Ectodermal cell (in vitro differentiated cells): Measurements from ENCODE around the gene CAMK4.

Source experiments
- H3K27ac ChIP-seq: 2 replicates; pipeline ENCODE4 v1.7.0; 2013; ENCODE audit warnings: mild to moderate bottlenecking, low read depth, low read length; ENCODE audit not compliant: insufficient read depth, poor library complexity, severe bottlenecking
- H3K27me3 ChIP-seq: 2 replicates; pipeline ENCODE4 v1.7.0; 2013; ENCODE audit warnings: mild to moderate bottlenecking, low read length; ENCODE audit not compliant: insufficient read depth, control insufficient read depth, poor library complexity, severe bottlenecking
- H3K36me3 ChIP-seq: one replicate; pipeline ENCODE4 v1.7.0; 2013; ENCODE audit warnings: low read length; ENCODE audit not compliant: control insufficient read depth, insufficient read depth
- H3K4me1 ChIP-seq: one replicate; pipeline ENCODE4 v1.7.0; 2013; ENCODE audit warnings: low read length; ENCODE audit not compliant: control insufficient read depth, insufficient read depth
- H3K4me3 ChIP-seq: 2 replicates; pipeline ENCODE4 v1.7.0; 2013; ENCODE audit warnings: low read depth, low read length, control low read depth; ENCODE audit not compliant: insufficient read depth
- H3K9me3 ChIP-seq: 2 replicates; pipeline ENCODE4 v1.7.0; 2013; ENCODE audit warnings: mild to moderate bottlenecking, low read length, moderate library complexity; ENCODE audit not compliant: control insufficient read depth
- WGBS, 2 experiments: methylation state at CpG; one replicate each; pipeline ENCODE4 v1.1.7; 2013; ENCODE audit warnings: missing lambda C conversion rate in 2 of 2; 5-methylcytosine and 5-hydroxymethylcytosine counted together

The CAMK4 gene

GRCh38 chr5:111434800-111435199 is 210.6 kb downstream of the CAMK4 start:
- no peaks in the 10 kb centered on the region for H3K9me3 ChIP-seq
- H3K4me1 ChIP-seq = no peaks in the 10 kb centered on the region
- 75 to 100% methylated on average over 1 of the region's 1 CpG for WGBS, 2 experiments
- no peaks in the 10 kb centered on the region for H3K36me3 ChIP-seq
- no peaks in the 10 kb centered on the region for H3K27me3 ChIP-seq
- no peak overlapping the region for H3K4me3 ChIP-seq
- H3K27ac ChIP-seq = no peak overlapping the region

- WGBS, 2 experiments = 90 to 93% methylated on average over 1 of the region's 1 CpG
- H3K4me3 ChIP-seq = no peak overlapping the region
- no peaks in the 10 kb centered on the region for H3K4me1 ChIP-seq
- H3K36me3 ChIP-seq = no peaks in the 10 kb centered on the region
- no peak overlapping the region for H3K27ac ChIP-seq
- no peaks in the 10 kb centered on the region for H3K27me3 ChIP-seq
- H3K9me3 ChIP-seq = no peaks in the 10 kb centered on the region
These were observed 215.4 kb downstream of the CAMK4 start for GRCh38 chr5:111439473-111440075.

- Histone ChIP-seq H3K27me3 (no peaks in the 10 kb centered on the region), H3K9me3 (no peaks in the 10 kb centered on the region), H3K4me1 (no peaks in the 10 kb centered on the region), H3K27ac (no peak overlapping the region), H3K4me3 (no peak overlapping the region), H3K36me3 (no peaks in the 10 kb centered on the region)
- WGBS, 2 experiments = 86% methylated on average over 1 of the region's 1 CpG; no CpG with 5 or more reads in 1 of the 2 experiments
These were observed 222.9 kb downstream of the CAMK4 start for GRCh38 chr5:111447099-111447498.

- Histone ChIP-seq H3K36me3 (no peaks in the 10 kb centered on the region), H3K4me3 (no peak overlapping the region), H3K27ac (no peak overlapping the region), H3K4me1 (no peaks in the 10 kb centered on the region), H3K27me3 (no peaks in the 10 kb centered on the region), H3K9me3 (no peaks in the 10 kb centered on the region)
- 70% methylated on average over 1 of the region's 2 CpGs; no CpG with 5 or more reads in 1 of the 2 experiments for whole genome bisulfite sequencing, 2 experiments
These were observed 223.6 kb downstream of the CAMK4 start for GRCh38 chr5:111447822-111448221.

GRCh38 chr5:111453295-111453694 is 229.1 kb downstream of the CAMK4 start:
- no peak overlapping the region for H3K4me3 ChIP-seq
- H3K36me3 ChIP-seq = no peaks in the 10 kb centered on the region
- WGBS, 2 experiments = 96 to 100% methylated on average over 1 of the region's 1 CpG
- no peak overlapping the region for H3K27ac ChIP-seq
- no peaks in the 10 kb centered on the region for H3K4me1 ChIP-seq
- H3K27me3 ChIP-seq = no peaks in the 10 kb centered on the region
- no peaks in the 10 kb centered on the region for H3K9me3 ChIP-seq

GRCh38 chr5:111453747-111454146 is 229.6 kb downstream of the CAMK4 start:
- H3K27ac ChIP-seq = no peak overlapping the region

GRCh38 chr5:111454198-111454622 is 230.0 kb downstream of the CAMK4 start:
- no peaks in the 10 kb centered on the region for H3K27me3 ChIP-seq
- H3K4me3 ChIP-seq = no peak overlapping the region
- WGBS, 2 experiments = 98 to 99% methylated on average over 3 of the region's 3 CpGs
- H3K27ac ChIP-seq = no peak overlapping the region
- H3K4me1 ChIP-seq = no peaks in the 10 kb centered on the region
- H3K36me3 ChIP-seq = no peaks in the 10 kb centered on the region
- no peaks in the 10 kb centered on the region for H3K9me3 ChIP-seq

More at GRCh38 chr5:111453747-111454146, 229.6 kb downstream of the CAMK4 start:
- H3K9me3 ChIP-seq = no peaks in the 10 kb centered on the region
- H3K4me1 ChIP-seq = no peaks in the 10 kb centered on the region
- WGBS, 2 experiments = 92 to 100% methylated on average over 1 to 2 of the region's 2 CpGs
- no peak overlapping the region for H3K4me3 ChIP-seq
- no peaks in the 10 kb centered on the region for H3K36me3 ChIP-seq
- no peaks in the 10 kb centered on the region for H3K27me3 ChIP-seq

- H3K4me1 ChIP-seq = no peaks in the 10 kb centered on the region
- H3K27ac ChIP-seq = no peak overlapping the region
- no peaks in the 10 kb centered on the region for H3K9me3 ChIP-seq
- no peak overlapping the region for H3K4me3 ChIP-seq
- H3K36me3 ChIP-seq = no peaks in the 10 kb centered on the region
- H3K27me3 ChIP-seq = no peaks in the 10 kb centered on the region
- WGBS, 2 experiments = no CpG with 5 or more reads among the region's 2 CpGs
These were observed 230.6 kb downstream of the CAMK4 start for GRCh38 chr5:111454776-111455175.

- H3K27me3 ChIP-seq = no peaks in the 10 kb centered on the region
- H3K36me3 ChIP-seq = no peaks in the 10 kb centered on the region
- no peak overlapping the region for H3K4me3 ChIP-seq
- no peaks in the 10 kb centered on the region for H3K4me1 ChIP-seq
- WGBS, 2 experiments = 35 to 47% methylated on average over 3 of the region's 3 CpGs
- H3K9me3 ChIP-seq = no peaks in the 10 kb centered on the region
- H3K27ac ChIP-seq = no peak overlapping the region
These were observed 237.1 kb downstream of the CAMK4 start for GRCh38 chr5:111461255-111461671.

- WGBS, 2 experiments = 95 to 99% methylated on average over 2 of the region's 2 CpGs
- Histone ChIP-seq H3K27me3 (no peaks in the 10 kb centered on the region), H3K4me1 (no peaks in the 10 kb centered on the region), H3K4me3 (no peak overlapping the region), H3K36me3 (no peaks in the 10 kb centered on the region), H3K9me3 (no peaks in the 10 kb centered on the region), H3K27ac (no peak overlapping the region)
These were observed 237.8 kb downstream of the CAMK4 start for GRCh38 chr5:111461934-111462333.

- Histone ChIP-seq H3K36me3 (no peaks in the 10 kb centered on the region), H3K9me3 (no peaks in the 10 kb centered on the region), H3K27me3 (no peaks in the 10 kb centered on the region), H3K4me3 (no peak overlapping the region), H3K27ac (no peak overlapping the region), H3K4me1 (no peaks in the 10 kb centered on the region)
These were observed 239.1 kb downstream of the CAMK4 start for GRCh38 chr5:111463311-111463710.
